HepG2 (cell line): ENCODE measurements around the gene SMLR1. TPM values are rescaled to one million over a fixed set of nuclear protein-coding genes. Genes with fewer than 3 reads are reported as not detected.

Source experiments
- CREM ChIP-seq, 2 experiments: sonication (generic) in 1 of 2; formaldehyde crosslinking in 1 of 2; IDR thresholded peaks; 2 replicates each; pipeline versions ENCODE4 v1.4.0 to v1.6.1; 2016 to 2020; ENCODE audit warnings: antibody characterized with exemption in 1 of 2, mild to moderate bottlenecking in 1 of 2, missing genetic modification reagents in 1 of 2
- GLI4 ChIP-seq: sonication (generic); formaldehyde crosslinking; IDR thresholded peaks from 2 replicates; pipeline ENCODE4 v1.5.1; 2020; ENCODE audit warnings: missing genetic modification reagents, mild to moderate bottlenecking, moderate library complexity, borderline replicate concordance
- GTF3A ChIP-seq: sonication (generic); formaldehyde crosslinking; conservative IDR thresholded peaks from 2 replicates; pipeline ENCODE4 v1.4.0; 2020; ENCODE audit warnings: mild to moderate bottlenecking, missing genetic modification reagents
- IRX3 ChIP-seq: sonication (generic); formaldehyde crosslinking; IDR thresholded peaks from 2 replicates; pipeline ENCODE4 v1.8.1; 2023; ENCODE audit warnings: mild to moderate bottlenecking, low read depth, missing genetic modification reagents, borderline replicate concordance
- NAIF1 ChIP-seq: sonication (generic); formaldehyde crosslinking; IDR thresholded peaks from 2 replicates; pipeline ENCODE4 v1.5.0; 2020; ENCODE audit warnings: mild to moderate bottlenecking, missing genetic modification reagents, borderline replicate concordance
- NCOA2 ChIP-seq: sonication (generic); formaldehyde crosslinking; IDR thresholded peaks from 2 replicates; pipeline ENCODE4 v1.8.0; 2022; ENCODE audit warnings: inconsistent platforms
- NR3C1 ChIP-seq: sonication (generic); formaldehyde crosslinking; IDR thresholded peaks from 2 replicates; pipeline ENCODE4 v1.4.0; 2020; ENCODE audit warnings: missing genetic modification reagents
- PAF1 ChIP-seq: IDR thresholded peaks from 2 replicates; pipeline ENCODE4 v1.6.1; 2016; ENCODE audit warnings: missing genetic modification reagents, missing compliant biosample characterization
- POGZ ChIP-seq: sonication (generic); formaldehyde crosslinking; IDR thresholded peaks from 2 replicates; pipeline ENCODE4 v1.4.0; 2020; ENCODE audit warnings: mild to moderate bottlenecking, missing genetic modification reagents
- POLR2A ChIP-seq, 2 experiments: IDR thresholded peaks; 2 replicates each; pipeline ENCODE4 v1.6.1; 2011; ENCODE audit warnings: low read depth in 2 of 2, low read length in 2 of 2, mild to moderate bottlenecking in 1 of 2, moderate library complexity in 1 of 2; ENCODE audit not compliant: insufficient read depth in 1 of 2
- SATB2 ChIP-seq: sonication (generic); formaldehyde crosslinking; IDR thresholded peaks from 2 replicates; pipeline ENCODE4 v1.5.0; 2020; ENCODE audit warnings: missing genetic modification reagents
- TARDBP ChIP-seq: sonication (generic); formaldehyde crosslinking; IDR thresholded peaks from 2 replicates; pipeline ENCODE4 v1.8.0; 2022; ENCODE audit warnings: mild to moderate bottlenecking, missing genetic modification reagents
- ZBTB20 ChIP-seq: sonication (generic); formaldehyde crosslinking; IDR thresholded peaks from 2 replicates; pipeline ENCODE4 v1.8.1; 2023; ENCODE audit warnings: missing genetic modification reagents, low read depth, mild to moderate bottlenecking, borderline replicate concordance
- ZNF747 ChIP-seq: sonication (generic); formaldehyde crosslinking; IDR thresholded peaks from 2 replicates; pipeline ENCODE4 v1.8.1; 2023; ENCODE audit warnings: missing genetic modification reagents, mild to moderate bottlenecking, borderline replicate concordance
- ZSCAN31 ChIP-seq: sonication (generic); formaldehyde crosslinking; IDR thresholded peaks from 2 replicates; pipeline ENCODE4 v1.5.0; 2020; ENCODE audit warnings: low read depth, mild to moderate bottlenecking, missing genetic modification reagents
- polyA plus RNA-seq, 8 experiments: library from polyadenylated mRNA; depleted of rRNA in 3 of 8; stranded (reverse) in 7 of 8; unstranded in 1 of 8; fragments of >200 nt; fragmentation: Illumina TruSeq in 4 of 8; extraction: Trizol in 4 of 8; gene quantifications; 2 replicates each; pipeline versions ENCODE4 v1.2.1 to v1.2.3, GENCODE V29; 2011 to 2016; ENCODE audit warnings: low read depth in 4 of 8, missing spikeins in 1 of 8, mixed read lengths in 1 of 8; ENCODE audit not compliant: insufficient read depth in 1 of 8
- total RNA-seq, 5 experiments: library from RNA; depleted of rRNA; stranded (reverse); fragments of >200 nt; fragmentation: Illumina TruSeq; extraction: Trizol; gene quantifications; 2 replicates each; pipeline ENCODE4 v1.2.3, GENCODE V29; 2016; ENCODE audit warnings: low read depth in 1 of 5
- TF ChIP-seq, protein P1 (sequence below): IDR thresholded peaks from 2 replicates; pipeline ENCODE4 v1.6.1; 2012; ENCODE audit warnings: low read depth, low read length, improper control_type of control experiment
- TF ChIP-seq, protein P2 (sequence below): IDR thresholded peaks from 2 replicates; pipeline ENCODE4 v1.6.1; 2016; ENCODE audit warnings: control low read depth
- TF ChIP-seq, protein P3 (sequence below), 2 experiments: sonication (generic) in 1 of 2; formaldehyde crosslinking in 1 of 2; IDR thresholded peaks; 2 replicates each; pipeline versions ENCODE4 v1.4.0 to v1.6.1; 2018 to 2020; ENCODE audit warnings: missing genetic modification reagents in 2 of 2, borderline replicate concordance in 1 of 2, low read depth in 1 of 2, mild to moderate bottlenecking in 1 of 2, missing biosample characterization in 1 of 2
- TF ChIP-seq, protein P4 (sequence below): sonication (generic); formaldehyde crosslinking; IDR thresholded peaks from 2 replicates; pipeline ENCODE4 v1.4.0; 2020; ENCODE audit warnings: missing genetic modification reagents
- TF ChIP-seq, protein P5 (sequence below): IDR thresholded peaks from 2 replicates; pipeline ENCODE4 v1.6.1; 2016; ENCODE audit warnings: low read depth

Gene SMLR1
- total and polyA plus RNA-seq, 2 of the 13 experiments (the other 11 are each of a cell fraction or from before 2014, with no cell fraction given): 41.8 to 104 TPM

DNA sequence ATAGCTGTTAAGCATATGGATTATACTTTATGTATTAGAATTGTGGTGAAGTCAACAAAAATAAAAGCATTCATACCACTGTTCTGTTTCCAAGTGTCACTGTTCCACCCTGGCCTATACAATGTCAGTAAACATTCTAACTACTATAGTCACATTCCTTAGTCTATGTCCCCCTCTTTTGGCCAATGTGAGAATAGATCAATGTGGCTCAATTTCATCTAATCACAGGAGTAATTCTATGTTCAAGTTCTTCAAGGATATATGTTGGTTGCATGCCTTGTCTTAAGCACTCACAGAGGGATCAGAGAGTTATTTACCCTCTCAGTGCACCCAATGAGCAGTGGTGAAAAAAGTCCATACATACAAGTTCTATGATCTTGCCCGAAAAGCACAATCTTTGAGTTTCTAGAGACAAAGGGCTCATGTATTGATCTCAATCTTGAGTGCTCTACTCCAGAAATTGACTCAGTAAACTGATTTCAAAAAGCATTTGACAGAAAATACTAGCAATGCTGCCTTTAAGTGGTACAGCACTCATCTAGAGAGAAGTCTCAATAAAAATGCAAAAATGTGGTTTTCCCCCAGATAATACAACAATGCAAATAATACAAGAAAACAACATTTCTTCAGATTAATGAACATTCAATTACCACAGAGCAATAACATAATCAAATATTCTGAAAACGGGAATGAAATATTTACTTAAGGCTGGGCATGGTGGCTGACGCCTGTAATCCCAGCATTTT is 16.5 kb downstream of the SMLR1 start (continued):
- TF ChIP-seq, protein P1, sequence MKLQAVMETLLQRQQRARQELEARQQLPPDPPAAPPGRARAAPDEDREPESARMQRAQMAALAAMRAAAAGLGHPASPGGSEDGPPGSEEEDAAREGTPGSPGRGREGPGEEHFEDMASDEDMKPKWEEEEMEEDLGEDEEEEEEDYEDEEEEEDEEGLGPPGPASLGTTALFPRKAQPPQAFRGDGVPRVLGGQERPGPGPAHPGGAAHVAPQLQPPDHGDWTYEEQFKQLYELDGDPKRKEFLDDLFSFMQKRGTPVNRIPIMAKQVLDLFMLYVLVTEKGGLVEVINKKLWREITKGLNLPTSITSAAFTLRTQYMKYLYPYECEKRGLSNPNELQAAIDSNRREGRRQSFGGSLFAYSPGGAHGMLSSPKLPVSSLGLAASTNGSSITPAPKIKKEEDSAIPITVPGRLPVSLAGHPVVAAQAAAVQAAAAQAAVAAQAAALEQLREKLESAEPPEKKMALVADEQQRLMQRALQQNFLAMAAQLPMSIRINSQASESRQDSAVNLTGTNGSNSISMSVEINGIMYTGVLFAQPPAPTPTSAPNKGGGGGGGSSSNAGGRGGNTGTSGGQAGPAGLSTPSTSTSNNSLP: peak; percentile 86
- TF ChIP-seq GLI4 (CRISPR knock-in tag): no peak
- TF ChIP-seq, protein P2, sequence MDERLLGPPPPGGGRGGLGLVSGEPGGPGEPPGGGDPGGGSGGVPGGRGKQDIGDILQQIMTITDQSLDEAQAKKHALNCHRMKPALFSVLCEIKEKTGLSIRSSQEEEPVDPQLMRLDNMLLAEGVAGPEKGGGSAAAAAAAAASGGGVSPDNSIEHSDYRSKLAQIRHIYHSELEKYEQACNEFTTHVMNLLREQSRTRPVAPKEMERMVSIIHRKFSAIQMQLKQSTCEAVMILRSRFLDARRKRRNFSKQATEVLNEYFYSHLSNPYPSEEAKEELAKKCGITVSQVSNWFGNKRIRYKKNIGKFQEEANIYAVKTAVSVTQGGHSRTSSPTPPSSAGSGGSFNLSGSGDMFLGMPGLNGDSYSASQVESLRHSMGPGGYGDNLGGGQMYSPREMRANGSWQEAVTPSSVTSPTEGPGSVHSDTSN (CRISPR knock-in tag): no peak
- peak; percentile 5; the same call in 1 of the 2 replicates for TF ChIP-seq NCOA2 (CRISPR knock-in tag)
- no peak for TF ChIP-seq GTF3A (CRISPR knock-in tag)
- TF ChIP-seq, protein P3, sequence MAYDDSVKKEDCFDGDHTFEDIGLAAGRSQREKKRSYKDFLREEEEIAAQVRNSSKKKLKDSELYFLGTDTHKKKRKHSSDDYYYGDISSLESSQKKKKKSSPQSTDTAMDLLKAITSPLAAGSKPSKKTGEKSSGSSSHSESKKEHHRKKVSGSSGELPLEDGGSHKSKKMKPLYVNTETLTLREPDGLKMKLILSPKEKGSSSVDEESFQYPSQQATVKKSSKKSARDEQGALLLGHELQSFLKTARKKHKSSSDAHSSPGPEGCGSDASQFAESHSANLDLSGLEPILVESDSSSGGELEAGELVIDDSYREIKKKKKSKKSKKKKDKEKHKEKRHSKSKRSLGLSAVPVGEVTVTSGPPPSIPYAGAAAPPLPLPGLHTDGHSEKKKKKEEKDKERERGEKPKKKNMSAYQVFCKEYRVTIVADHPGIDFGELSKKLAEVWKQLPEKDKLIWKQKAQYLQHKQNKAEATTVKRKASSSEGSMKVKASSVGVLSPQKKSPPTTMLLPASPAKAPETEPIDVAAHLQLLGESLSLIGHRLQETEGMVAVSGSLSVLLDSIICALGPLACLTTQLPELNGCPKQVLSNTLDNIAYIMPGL (CRISPR knock-in tag; IDR thresholded peaks at IDR 0.05; ENCODE audit: borderline replicate concordance in 1 of 2, low read depth in 1 of 2): 0 out of 4 replicates have a peak, but pooled peaks of 1 of the 2 experiments have one; percentile 38
- TF ChIP-seq NAIF1 (CRISPR knock-in tag): 0 out of 2 replicates have a peak, but pooled peaks have one; percentile 12
- no peak for TF ChIP-seq NR3C1 (CRISPR knock-in tag)
- TF ChIP-seq, protein P4, sequence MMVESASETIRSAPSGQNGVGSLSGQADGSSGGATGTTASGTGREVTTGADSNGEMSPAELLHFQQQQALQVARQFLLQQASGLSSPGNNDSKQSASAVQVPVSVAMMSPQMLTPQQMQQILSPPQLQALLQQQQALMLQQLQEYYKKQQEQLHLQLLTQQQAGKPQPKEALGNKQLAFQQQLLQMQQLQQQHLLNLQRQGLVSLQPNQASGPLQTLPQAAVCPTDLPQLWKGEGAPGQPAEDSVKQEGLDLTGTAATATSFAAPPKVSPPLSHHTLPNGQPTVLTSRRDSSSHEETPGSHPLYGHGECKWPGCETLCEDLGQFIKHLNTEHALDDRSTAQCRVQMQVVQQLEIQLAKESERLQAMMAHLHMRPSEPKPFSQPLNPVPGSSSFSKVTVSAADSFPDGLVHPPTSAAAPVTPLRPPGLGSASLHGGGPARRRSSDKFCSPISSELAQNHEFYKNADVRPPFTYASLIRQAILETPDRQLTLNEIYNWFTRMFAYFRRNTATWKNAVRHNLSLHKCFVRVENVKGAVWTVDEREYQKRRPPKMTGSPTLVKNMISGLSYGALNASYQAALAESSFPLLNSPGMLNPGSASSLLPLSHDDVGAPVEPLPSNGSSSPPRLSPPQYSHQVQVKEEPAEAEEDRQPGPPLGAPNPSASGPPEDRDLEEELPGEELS: 0 out of 2 replicates have a peak, but pooled peaks have one; percentile 26
- TF ChIP-seq SATB2 (CRISPR knock-in tag): no peak
- peak; percentile 52; the same call in 1 of the 2 replicates for TF ChIP-seq TARDBP
- TF ChIP-seq ZNF747 (CRISPR knock-in tag): no peak
- peak; percentile 65; the same call in 1 of the 2 replicates for TF ChIP-seq PAF1 (CRISPR knock-in tag)
- TF ChIP-seq POLR2A (IDR thresholded peaks at IDR 0.05; ENCODE audit: insufficient read depth in 1 of 2, low read depth in 2 of 2, low read length in 2 of 2): 0 out of 4 replicates have a peak, but pooled peaks of 1 of the 2 experiments have one; percentile 18
- TF ChIP-seq ZBTB20 (CRISPR knock-in tag): peak; percentile 27; the same call in 1 of the 2 replicates
- no peak for TF ChIP-seq CREM (IDR thresholded peaks at IDR 0.05)
- no peak for TF ChIP-seq CREM (CRISPR knock-in tag; IDR thresholded peaks at IDR 0.05)
- TF ChIP-seq ZSCAN31 (CRISPR knock-in tag): no peak
- TF ChIP-seq IRX3: no peak
- TF ChIP-seq POGZ (CRISPR knock-in tag): peak; percentile 20; the same call in 1 of the 2 replicates
- TF ChIP-seq, protein P5, sequence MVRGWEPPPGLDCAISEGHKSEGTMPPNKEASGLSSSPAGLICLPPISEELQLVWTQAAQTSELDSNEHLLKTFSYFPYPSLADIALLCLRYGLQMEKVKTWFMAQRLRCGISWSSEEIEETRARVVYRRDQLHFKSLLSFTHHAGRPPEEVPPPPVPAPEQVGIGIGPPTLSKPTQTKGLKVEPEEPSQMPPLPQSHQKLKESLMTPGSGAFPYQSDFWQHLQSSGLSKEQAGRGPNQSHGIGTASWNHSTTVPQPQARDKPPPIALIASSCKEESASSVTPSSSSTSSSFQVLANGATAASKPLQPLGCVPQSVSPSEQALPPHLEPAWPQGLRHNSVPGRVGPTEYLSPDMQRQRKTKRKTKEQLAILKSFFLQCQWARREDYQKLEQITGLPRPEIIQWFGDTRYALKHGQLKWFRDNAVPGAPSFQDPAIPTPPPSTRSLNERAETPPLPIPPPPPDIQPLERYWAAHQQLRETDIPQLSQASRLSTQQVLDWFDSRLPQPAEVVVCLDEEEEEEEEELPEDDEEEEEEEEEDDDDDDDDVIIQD (CRISPR knock-in tag): 0 out of 2 replicates have a peak, but pooled peaks have one; percentile 55
